GM23248 (cell line): ENCODE results near the gene DIP2A.

Experiments
- EZH2 ChIP-seq: fragments of 200-600 bp; sonication (generic); IDR thresholded peaks from 2 replicates; pipeline ENCODE4 v1.6.1; 2018; ENCODE audit warnings: antibody characterized with exemption, mild to moderate bottlenecking; ENCODE audit not compliant: insufficient read depth, poor library complexity, severe bottlenecking
- EZH2phosphoT487 ChIP-seq: fragments of 200-600 bp; sonication (generic); IDR thresholded peaks from 2 replicates; pipeline ENCODE4 v1.6.1; 2018; ENCODE audit warnings: antibody characterized with exemption, moderate library complexity, mild to moderate bottlenecking, low read depth; ENCODE audit not compliant: insufficient read depth

DNA sequence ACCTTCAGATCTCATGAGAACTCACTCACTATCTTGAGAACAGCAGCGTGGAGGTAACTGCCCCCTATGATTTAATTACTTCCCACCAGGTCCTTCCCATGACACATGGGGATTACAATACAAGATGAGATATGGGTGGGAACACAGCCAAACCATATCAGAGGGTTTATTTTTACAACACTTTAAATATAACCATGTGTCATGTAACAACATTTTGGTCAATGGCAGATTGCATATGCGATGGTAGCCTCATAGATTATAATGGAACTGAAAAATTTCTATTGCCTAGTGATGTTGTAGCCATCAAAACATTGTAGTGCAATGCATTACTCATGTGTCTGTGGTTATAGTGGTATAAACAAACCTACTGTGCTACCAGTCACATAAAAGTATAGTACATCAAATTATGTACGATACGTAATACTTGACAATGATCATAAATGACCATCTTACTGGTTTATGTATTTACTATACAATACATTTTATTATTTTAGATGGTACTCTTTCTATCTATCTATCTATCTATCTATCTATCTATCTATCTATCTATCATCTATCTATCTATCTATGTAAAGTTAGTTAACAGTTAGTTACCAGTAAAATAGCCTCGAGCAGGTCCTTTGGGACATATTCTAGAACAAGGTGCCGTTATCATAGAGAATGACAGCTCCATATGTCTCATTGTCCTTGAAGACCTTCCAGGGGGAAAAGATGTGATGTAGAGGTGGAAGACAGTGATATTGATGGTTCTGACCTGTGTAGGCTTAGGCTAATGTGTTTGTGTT lies 158.8 kb downstream of the DIP2A start:
- TF ChIP-seq EZH2phosphoT487 (no peak), EZH2 (no peak)
